ENCODE results near the gene WDR12.
"Not testable (repeated sequence)": the region's sequence is repeated elsewhere in the genome, so short reads cannot be mapped to it uniquely, and the experiment has no call there.

Gene WDR12

GRCh38 chr2:202911203-202911511, 316 bp downstream of the WDR12 start:
- Mint-ChIP-seq H3K9me3 (no peaks in the 10 kb centered on the region), H3K27ac (peak overlapping the region; percentile 99), H3K4me1 (ENCODE audit: low read depth) (peaks cover 36% of the 10 kb centered on the region), H3K36me3 (ENCODE audit: low read depth) (peaks cover 23% of the 10 kb centered on the region), H3K4me3 (peak overlapping the region; percentile 95), H3K27me3 (no peaks in the 10 kb centered on the region)

GRCh38 chr2:202910698-202911097, 775 bp downstream of the WDR12 start:
- Mint-ChIP-seq H3K36me3 (ENCODE audit: low read depth) (peaks cover 27% of the 10 kb centered on the region), H3K27me3 (no peaks in the 10 kb centered on the region), H3K4me3 (peak overlapping the region; percentile 95), H3K27ac (peak overlapping the region; percentile 99), H3K4me1 (ENCODE audit: low read depth) (peaks cover 36% of the 10 kb centered on the region), H3K9me3 (peaks cover under 1% of the 10 kb centered on the region)

- peaks cover 36% of the 10 kb centered on the region for H3K4me1 Mint-ChIP-seq (ENCODE audit: low read depth)
- H3K27ac Mint-ChIP-seq, result not testable (repeated sequence)
Measured at GRCh38 chr2:202910250-202910649, 1.2 kb downstream of the WDR12 start.

DNA sequence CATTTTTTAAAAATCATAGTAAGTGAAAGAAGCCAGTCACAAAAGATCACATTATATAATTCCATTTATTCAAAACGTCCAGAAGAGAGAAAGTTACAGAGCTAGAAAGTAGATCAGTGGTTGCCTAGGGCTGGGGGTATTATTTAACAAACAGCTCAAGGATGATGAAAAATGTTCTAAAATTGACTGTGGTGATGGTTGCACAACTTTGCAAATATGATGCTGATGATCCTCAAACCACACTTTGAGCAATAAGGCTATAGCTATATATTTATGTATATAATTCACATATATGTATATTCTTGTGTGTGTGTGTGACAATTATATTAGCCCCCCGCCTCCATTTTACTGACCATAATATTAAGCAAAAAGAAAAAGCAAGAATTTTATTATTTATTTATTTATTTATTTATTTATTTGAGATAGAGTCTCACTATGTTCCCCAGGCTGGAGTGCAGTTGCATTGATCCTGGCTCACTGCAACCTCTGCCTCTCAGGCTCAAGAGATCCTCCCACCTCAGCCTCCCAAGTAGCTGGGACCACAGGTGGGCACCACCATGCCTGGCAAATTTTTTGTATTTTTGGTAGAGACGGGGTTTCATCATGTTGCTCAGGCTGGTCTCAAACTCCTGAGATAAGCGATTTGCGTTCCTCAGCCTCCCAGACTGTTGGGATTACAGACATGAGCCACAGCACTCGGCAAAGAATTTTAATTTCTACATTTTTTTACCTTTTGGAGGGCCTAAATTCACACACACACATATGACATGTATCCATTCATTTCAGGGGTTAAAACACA, 1.9 kb downstream of the WDR12 start:
- Mint-ChIP-seq H3K27me3 (no peaks in the 10 kb centered on the region), H3K9me3 (peaks cover 3% of the 10 kb centered on the region), H3K4me3 (peak overlapping the region; percentile 95), H3K4me1 (ENCODE audit: low read depth) (peaks cover 39% of the 10 kb centered on the region), H3K36me3 (ENCODE audit: low read depth) (peaks cover 35% of the 10 kb centered on the region), H3K27ac (no peak overlapping the region)

More at GRCh38 chr2:202910250-202910649, 1.2 kb downstream of the WDR12 start:
- H3K36me3 Mint-ChIP-seq (ENCODE audit: low read depth), result peaks cover 31% of the 10 kb centered on the region
- not testable (repeated sequence) for H3K9me3 Mint-ChIP-seq, H3K27me3 Mint-ChIP-seq
- H3K4me3 Mint-ChIP-seq, result peak overlapping the region; percentile 95

- Mint-ChIP-seq H3K4me3 (peak overlapping the region; percentile 43), H3K9me3 (peaks cover 3% of the 10 kb centered on the region), H3K27me3 (no peaks in the 10 kb centered on the region), H3K4me1 (ENCODE audit: low read depth) (peaks cover 42% of the 10 kb centered on the region), H3K27ac (no peak overlapping the region), H3K36me3 (ENCODE audit: low read depth) (peaks cover 47% of the 10 kb centered on the region)
Measured at GRCh38 chr2:202908186-202908585, 3.3 kb downstream of the WDR12 start.

GRCh38 chr2:202905507-202905906, 6.0 kb downstream of the WDR12 start:
- H3K36me3 Mint-ChIP-seq (ENCODE audit: low read depth), result peaks cover 60% of the 10 kb centered on the region

GRCh38 chr2:202885190-202885589, 26.3 kb downstream of the WDR12 start:
- H3K36me3 Mint-ChIP-seq (ENCODE audit: low read depth), result peaks cover 60% of the 10 kb centered on the region
- no peak overlapping the region for H3K27ac Mint-ChIP-seq
- H3K4me1 Mint-ChIP-seq (ENCODE audit: low read depth), result no peaks in the 10 kb centered on the region
- no peak overlapping the region for H3K4me3 Mint-ChIP-seq
- H3K27me3 Mint-ChIP-seq, result no peaks in the 10 kb centered on the region
- no peaks in the 10 kb centered on the region for H3K9me3 Mint-ChIP-seq

More at GRCh38 chr2:202905507-202905906, 6.0 kb downstream of the WDR12 start:
- not testable (repeated sequence) for H3K27ac Mint-ChIP-seq, H3K27me3 Mint-ChIP-seq, H3K9me3 Mint-ChIP-seq, H3K4me3 Mint-ChIP-seq
- peaks cover 34% of the 10 kb centered on the region for H3K4me1 Mint-ChIP-seq (ENCODE audit: low read depth)

GRCh38 chr2:202883987-202884675, 27.3 kb downstream of the WDR12 start:
- Mint-ChIP-seq H3K9me3 (no peaks in the 10 kb centered on the region), H3K27ac (no peak overlapping the region), H3K27me3 (no peaks in the 10 kb centered on the region), H3K4me3 (no peak overlapping the region), H3K4me1 (ENCODE audit: low read depth) (no peaks in the 10 kb centered on the region), H3K36me3 (ENCODE audit: low read depth) (peaks cover 49% of the 10 kb centered on the region)

DNA sequence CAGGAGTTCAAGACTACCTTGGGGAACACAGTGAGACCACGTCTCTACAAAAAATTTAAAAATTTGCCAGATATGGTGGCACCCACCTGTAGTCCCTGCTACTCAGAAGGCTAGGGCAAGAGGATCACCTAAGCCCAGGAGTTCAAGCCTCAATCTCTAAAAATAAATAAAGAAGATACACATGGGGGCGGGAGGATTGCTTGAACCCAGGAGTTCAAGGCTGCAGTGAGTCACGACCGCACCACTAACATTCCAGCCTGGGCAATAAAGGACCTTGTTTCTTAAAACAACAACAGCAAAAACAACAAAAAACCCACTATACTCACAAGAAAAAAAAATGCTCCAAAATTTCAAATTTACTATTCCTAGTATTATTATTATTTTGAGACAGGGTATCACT, 29.9 kb downstream of the WDR12 start:
- Mint-ChIP-seq H3K9me3 (no peaks in the 10 kb centered on the region), H3K27me3 (no peaks in the 10 kb centered on the region), H3K27ac (no peak overlapping the region), H3K4me1 (ENCODE audit: low read depth) (no peaks in the 10 kb centered on the region), H3K4me3 (no peak overlapping the region), H3K36me3 (ENCODE audit: low read depth) (peaks cover 42% of the 10 kb centered on the region)

- no peak overlapping the region for H3K27ac Mint-ChIP-seq
- no peaks in the 10 kb centered on the region for H3K27me3 Mint-ChIP-seq
- H3K36me3 Mint-ChIP-seq (ENCODE audit: low read depth), result peaks cover 15% of the 10 kb centered on the region
- no peaks in the 10 kb centered on the region for H3K4me1 Mint-ChIP-seq (ENCODE audit: low read depth)
- no peak overlapping the region for H3K4me3 Mint-ChIP-seq
- no peaks in the 10 kb centered on the region for H3K9me3 Mint-ChIP-seq
Measured at GRCh38 chr2:202877699-202878098, 33.8 kb downstream of the WDR12 start.

DNA sequence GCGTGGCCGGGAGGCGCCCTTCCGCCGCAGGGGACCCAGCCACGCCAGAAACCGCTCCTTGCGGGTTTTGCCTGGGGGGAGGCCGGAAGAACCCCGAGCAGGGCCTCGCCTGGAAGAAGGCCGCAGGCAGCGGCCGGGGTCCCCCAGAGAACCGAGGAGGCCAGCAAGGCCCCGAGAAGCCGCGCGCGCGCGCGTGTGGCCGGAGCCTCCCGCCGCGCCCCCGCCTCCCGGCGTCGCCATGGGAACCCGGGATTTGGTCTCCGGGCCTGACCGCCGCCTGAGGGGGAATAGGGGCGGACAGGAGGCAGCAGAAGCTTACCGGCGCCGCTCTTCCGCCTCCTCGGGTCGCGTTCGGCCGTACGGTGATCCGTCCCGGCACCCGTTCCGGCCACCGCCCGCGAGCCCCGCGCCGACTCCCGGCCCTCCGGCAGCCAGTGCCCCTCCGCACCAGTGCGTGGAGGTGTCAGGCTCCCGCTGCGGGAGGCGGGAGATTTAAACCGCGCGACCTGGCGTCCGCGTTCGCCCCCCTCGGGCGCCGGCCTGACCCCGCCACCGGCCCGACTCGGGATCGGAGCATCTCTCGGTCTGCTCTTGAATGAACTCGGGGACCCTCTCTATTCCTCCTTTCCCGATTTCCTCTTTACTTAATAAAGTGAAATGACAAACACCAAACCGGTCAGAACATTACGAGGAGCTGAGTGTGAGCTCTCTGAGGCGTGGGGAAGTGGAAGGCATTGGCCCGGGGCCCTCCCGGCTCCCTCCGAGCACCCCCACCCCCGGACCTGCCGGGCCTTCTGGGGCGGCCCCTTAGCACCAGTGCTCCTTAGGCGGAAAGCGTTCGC, 40.0 kb downstream of the WDR12 start, which contains the start of gene ICA1L:
TSS of gene ICA1L (minus strand) at position 467 of the 842 bp plus-strand sequence. CDS start 42,757 bp downstream, outside the sequence.
- Mint-ChIP-seq H3K36me3 (ENCODE audit: low read depth) (no peaks in the 10 kb centered on the region), H3K27ac (peak within 1 kb of the TSS; percentile 88), H3K4me3 (peak within 1 kb of the TSS; percentile 90), H3K4me1 (ENCODE audit: low read depth) (peaks cover 13% of the 10 kb centered on the region), H3K27me3 (no peaks in the 10 kb centered on the region), H3K9me3 (no peaks in the 10 kb centered on the region)

- Mint-ChIP-seq H3K27ac (peak overlapping the region; percentile 82), H3K4me3 (peak overlapping the region; percentile 90), H3K4me1 (ENCODE audit: low read depth) (peaks cover 13% of the 10 kb centered on the region), H3K9me3 (no peaks in the 10 kb centered on the region), H3K27me3 (no peaks in the 10 kb centered on the region), H3K36me3 (ENCODE audit: low read depth) (no peaks in the 10 kb centered on the region)
Measured at GRCh38 chr2:202870431-202871299, 40.8 kb downstream of the WDR12 start.

DNA sequence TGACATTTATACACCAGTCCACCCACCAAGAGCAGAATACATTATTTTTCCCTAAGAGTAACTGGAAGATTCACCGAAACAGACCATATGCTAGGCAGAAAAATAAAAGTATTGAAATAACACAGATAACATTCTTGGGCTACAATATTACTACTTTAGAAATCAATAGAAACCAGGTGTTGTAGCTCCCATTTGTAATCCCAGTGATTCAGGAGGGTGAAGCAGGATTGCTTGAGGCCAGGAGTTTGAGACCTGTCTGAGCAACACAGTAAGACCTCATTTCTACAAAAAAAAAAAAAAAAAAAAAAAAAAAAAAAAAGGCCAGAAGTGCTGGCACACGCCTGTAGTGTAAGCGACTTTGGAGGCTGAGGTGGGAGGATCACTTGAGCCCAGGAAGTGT, 49.5 kb downstream of the WDR12 start:
- Mint-ChIP-seq H3K27ac (no peak overlapping the region), H3K27me3 (no peaks in the 10 kb centered on the region), H3K4me1 (ENCODE audit: low read depth) (no peaks in the 10 kb centered on the region), H3K9me3 (no peaks in the 10 kb centered on the region), H3K36me3 (ENCODE audit: low read depth) (no peaks in the 10 kb centered on the region), H3K4me3 (no peak overlapping the region)

- no peaks in the 10 kb centered on the region for H3K27me3 Mint-ChIP-seq
- no peaks in the 10 kb centered on the region for H3K4me1 Mint-ChIP-seq (ENCODE audit: low read depth)
- H3K36me3 Mint-ChIP-seq (ENCODE audit: low read depth), result no peaks in the 10 kb centered on the region
- H3K4me3 Mint-ChIP-seq, result no peak overlapping the region
- H3K9me3 Mint-ChIP-seq, result no peaks in the 10 kb centered on the region
- H3K27ac Mint-ChIP-seq, result no peak overlapping the region
Measured at GRCh38 chr2:202858601-202859000, 52.9 kb downstream of the WDR12 start.
